Activated CD4-positive, alpha-beta T cell treated with anti-CD3 and anti-CD28 coated beads, Interleukin-2, amount 50 U/mL, for 24 hours (primary cell): ENCODE results near the gene KRT12.
A peak's percentile ranks its signal among the peaks of the same experiment; 100 is the strongest.

ENCODE experiments used
- DNase-seq, 2 donors: peaks; one replicate each; pipeline ENCODE4 v3.0.0-alpha.2; 2020; ENCODE audit warnings: low read depth in 1 of 2, low spot score in 1 of 2

The KRT12 gene

DNA sequence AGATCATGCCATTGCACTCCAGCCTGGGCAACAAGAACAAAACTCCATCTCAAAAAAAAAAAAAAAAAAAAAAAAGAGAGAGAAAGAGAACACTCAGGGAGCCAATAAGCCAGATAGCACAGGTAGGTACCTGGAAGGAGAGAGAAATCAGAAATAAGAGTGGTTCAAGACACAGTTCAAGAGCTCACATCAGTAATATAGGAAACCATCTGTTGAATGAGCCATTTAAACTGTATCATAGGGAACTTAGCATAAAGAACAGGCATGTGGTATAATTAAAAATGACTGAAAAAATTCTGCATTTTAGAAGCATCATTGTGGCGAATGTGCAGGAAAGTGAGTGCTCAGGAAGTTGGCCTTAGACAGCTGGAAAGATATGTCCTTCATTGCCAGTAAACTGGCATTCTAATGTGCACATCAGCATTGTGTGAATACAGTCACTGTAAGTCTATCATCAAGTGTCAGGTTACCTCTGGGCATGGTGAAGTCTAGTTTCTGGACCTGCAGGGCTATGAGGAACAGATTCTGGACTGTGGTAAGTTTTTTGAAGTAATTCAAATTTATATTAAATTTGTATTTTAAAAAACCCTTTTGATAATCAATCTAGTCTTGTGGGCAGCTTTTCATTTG, 20.4 kb downstream of the KRT12 start:
- DNase-seq = no peak

DNA sequence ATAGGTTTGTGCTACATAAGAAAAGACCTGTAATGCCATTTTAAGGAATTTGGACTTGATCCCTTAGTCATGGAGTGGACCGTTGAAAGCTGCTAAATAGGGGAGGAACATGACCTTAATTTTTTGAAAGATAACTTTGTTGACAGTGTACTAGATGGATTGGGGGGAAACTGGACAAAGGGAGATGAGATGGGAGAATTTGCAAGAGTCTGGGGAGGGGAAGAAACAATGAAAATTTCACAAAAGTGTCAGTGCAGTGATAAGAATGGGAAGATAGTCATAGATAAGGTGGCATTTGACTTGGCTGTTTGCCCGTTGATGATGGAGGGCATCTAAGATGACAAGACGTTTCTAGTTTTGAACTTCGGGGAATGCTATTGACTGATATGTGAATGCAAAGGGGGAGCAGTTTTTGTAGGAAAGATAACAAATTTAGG, 22.3 kb downstream of the KRT12 start:
- no peak for DNase-seq

DNA sequence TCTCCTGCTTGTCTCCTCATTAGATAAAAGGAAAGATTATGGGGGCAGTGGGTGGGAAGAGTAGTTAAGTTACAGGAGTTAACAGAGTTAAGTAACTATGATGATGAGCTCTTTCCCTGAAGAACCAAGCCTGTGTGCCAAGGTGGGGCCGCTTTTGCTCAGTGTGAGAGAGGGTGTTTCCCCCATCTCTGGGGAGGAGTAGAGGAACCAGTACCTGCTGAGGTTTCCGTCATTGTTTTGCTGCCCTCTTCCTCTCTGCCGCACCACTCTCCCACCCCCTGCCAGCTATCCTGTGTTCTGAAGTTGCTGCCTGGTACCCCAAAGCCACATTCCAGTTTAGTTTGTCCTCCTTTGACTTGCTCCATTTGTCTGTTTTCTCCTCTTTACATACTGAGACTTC, 23.8 kb downstream of the KRT12 start:
- DNase-seq = no peak

DNA sequence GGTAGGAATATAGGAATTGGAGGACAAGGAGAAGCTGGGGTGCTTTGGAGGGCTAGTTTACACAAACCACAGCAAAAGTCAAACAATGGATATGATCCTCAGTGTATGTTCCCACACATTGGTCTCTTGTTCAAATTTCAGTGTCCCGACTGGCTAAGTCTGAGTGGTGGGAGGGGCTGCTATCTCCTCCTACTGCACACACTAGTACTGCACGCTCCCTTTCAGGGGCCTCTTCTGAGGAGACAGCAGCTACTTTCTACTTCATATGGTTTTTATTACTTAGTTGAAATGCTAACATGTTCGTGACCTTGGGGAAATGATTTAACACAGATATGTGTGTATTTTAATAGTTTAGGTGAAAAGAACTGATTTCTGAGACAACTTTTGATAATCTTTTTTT, 25.8 kb downstream of the KRT12 start:
- DNase-seq = no peak

DNA sequence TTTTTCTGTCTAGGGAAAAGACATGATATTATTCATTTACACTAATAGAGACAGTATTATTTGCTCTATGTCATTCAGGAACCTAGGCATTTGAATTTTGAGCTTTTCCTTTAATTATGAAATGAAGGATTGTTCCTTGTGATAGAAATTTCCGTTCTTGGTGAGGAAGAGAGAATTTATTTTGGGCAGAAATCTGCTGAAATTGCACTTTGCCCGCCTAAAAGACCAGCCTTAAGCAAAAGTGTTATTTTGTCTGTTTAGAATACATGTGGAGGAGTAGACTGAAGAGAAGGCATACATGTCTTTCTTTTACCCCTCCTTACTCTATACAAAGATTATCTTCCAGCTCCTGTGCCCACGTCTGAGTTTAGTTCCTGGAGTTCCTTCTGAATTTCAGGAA, 27.8 kb downstream of the KRT12 start:
- DNase-seq = no peak

DNA sequence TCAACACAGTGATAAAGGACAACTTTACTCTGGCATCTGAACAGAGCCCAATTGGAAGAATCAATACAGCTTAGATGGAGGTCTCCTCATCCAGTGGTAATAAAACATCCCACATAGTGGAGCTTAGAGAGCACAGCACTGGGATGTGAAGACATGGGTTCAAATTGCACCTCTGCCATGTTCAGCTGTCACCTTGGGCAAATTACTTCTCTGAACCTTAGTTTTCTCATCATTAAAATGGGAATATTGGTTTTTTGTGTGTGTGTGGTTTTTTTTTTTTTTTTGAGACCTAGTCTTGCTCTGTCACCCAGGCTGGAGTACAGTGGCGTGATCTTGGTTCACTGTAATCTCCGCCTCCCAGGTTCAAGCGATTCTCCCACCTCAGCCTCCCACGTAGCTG, 31.0 kb downstream of the KRT12 start:
- no peak for DNase-seq

DNA sequence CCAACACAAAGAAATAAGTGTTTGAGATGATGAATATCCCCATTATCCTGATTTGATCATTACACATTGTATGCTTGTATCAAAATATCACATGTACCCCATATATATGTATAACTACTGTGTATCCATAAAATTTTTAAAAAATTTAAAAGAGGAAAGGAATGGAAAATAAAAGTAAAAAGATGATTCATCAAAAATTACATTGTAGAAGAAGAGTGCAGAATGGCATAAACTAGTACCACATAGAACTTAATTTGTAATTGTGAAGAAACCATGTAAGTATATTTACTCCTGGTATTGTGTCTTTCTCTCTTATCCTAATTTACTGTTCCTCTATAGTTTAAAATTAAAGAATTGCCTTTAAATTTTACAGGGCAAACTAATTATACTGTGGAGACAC, 33.1 kb downstream of the KRT12 start:
- DNase-seq = no peak

DNA sequence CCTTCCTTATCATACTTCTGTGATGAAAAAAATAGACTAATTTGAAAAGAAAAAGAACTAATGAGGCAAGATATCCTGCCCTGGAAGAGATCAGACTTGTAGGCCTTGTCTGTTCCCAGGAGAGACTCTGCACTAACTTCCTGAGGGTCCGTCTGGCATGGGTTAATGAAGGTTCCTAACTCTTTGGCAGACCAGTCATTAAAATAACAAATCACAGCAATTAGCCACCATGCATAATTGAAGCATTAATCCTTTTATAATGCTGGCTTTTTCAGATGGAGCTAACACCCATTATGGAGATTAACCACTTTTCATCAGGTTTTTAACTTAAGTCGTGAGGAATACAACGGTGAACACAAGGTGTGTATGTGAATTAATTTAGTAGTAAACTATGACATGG, 34.2 kb downstream of the KRT12 start:
- no peak for DNase-seq

DNA sequence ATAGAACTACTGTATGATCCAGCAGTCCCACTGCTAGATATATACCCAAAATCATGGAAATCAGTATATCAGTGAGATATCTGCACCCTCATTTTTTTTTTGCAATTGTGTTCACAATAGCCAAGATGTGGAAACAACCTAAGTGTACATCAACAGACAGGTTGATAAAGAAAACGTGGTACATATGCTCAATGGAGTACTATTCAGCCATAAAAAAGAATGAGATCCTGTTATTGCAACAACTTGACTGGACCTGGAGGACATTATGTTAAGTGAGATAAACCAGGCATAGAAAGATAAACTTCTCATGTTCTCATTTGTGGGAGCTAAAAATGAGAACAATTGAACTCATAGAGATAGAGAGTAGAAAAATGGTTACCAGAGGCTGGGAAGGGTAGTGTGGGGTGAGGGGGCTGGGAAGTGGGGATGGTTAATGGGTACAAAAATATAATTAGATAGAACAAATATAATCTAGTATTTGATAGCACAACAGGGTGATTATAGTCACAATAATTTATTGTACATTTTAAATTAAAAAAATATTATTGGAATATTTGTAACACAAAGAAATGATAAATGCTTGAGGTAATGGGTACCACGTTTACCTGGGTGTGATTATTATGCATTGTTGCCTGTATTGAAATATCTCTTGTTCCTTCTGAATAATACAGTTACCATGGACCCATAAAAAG, 36.8 kb downstream of the KRT12 start:
- DNase-seq = no peak

DNA sequence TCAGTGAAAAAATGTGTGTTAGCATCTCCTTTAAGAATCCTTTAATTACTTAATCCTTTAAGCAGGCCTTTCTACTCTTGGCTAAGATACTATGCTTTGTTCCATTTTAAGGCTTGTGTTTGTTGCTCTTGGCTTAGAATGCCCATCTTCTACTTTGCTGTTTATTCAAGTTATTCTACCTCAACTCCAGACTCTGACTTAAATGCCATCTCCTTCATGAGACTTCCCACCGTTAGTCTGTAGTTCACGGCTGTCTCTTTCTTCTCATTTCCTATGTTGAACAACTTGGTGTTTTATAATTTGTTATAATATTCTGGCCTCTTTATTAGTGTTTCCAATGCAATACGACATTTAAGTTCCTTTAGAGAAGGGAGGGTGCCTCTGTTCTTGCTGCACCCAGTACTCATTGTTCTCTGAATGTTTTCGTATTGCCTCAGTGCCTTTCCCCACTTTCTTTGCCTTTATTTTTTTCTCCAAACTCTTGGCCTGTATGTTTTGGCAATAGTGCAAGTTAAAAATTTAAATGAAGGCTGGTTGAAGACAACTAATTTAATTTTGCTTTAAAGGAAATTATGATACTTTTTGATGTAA, 38.5 kb downstream of the KRT12 start:
- no peak for DNase-seq

DNA sequence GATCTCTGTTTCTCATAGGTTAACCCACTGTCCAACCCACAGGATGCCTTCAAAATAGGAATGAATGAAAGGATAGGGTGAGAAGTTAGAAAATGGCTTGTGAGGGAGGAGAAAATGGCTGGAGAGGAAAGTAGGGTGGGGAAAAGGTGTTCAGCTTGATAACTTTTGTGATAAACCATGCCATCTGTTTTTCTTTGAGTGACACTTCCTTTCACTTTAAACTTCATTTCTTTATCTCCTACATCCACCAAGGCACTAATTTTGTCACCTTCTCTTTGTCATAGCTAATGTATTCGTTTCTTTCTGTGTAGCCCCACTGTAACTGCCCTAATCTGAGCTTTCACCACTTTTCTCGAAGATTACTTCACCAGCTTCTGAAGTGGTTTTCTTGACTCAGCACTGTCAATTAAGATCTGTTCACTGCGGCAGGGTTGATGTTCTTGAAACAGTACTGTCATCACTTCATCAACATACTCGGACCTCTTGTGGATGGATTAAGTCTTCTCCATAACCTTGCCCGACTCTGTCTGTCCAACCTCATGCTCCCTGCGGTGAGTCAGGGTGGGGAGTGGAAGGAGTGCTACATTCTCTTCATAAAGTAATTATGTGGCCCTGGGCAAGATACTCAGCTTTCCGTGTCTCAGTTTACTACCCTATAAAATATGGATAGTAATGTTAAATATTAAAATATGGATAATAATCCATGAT, 39.1 kb downstream of the KRT12 start:
- no peak for DNase-seq

DNA sequence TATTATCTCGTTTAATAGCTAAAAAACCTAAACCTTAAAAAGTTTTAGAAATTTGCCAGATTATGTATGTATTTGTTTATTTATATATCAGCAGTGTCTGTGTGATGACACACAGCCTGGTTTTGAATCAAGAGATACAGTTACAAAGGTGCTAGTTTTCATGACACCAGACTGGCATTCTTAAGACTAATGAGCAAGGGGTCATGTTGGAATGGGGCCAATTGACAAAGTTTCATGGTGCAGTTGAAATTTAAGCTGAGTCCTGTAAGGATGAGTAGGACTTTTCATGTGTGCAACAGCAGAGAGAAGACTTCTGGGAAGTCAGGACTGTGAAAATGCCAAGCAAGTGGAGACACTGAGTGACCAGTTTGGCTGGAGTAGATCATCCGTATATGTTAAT, 41.4 kb downstream of the KRT12 start:
- no peak for DNase-seq

DNA sequence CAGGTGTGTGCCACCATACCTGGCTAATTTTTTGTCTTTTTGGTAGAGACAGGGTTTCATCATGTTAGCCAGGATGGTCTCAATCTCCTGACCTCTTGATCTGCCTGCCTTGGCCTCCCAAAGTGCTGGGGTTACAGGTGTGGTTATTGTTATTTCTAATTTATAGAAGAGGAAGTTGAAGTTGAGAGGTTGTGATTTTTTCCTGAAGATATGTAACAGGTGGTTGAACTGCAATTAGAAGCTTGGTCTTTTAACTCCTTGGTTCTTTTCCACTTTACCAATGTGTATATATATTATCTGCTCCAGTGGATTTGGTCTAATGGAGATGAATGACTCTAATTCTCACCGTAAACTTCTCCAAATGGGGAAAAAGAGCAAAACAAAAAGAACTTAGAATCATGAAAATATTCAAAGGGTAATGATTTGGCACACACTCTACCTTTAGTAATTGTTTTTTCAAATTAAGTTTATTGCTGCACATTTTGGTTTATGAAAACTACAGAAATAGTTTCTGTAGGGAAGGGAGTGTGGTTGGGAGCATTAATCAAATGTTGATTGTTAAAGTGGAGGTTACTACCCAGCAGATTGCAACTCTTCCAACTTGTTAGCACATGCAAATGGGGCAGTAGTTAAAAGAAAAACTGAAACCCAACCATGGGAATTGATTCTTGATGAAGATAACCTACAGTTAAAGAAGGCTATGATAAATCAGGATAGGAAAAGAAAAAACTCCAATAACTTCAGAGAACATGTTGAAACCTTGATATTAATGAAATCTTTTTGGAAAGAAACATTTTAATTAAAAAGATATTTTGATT, 42.8 kb downstream of the KRT12 start:
- DNase-seq = no peak

DNA sequence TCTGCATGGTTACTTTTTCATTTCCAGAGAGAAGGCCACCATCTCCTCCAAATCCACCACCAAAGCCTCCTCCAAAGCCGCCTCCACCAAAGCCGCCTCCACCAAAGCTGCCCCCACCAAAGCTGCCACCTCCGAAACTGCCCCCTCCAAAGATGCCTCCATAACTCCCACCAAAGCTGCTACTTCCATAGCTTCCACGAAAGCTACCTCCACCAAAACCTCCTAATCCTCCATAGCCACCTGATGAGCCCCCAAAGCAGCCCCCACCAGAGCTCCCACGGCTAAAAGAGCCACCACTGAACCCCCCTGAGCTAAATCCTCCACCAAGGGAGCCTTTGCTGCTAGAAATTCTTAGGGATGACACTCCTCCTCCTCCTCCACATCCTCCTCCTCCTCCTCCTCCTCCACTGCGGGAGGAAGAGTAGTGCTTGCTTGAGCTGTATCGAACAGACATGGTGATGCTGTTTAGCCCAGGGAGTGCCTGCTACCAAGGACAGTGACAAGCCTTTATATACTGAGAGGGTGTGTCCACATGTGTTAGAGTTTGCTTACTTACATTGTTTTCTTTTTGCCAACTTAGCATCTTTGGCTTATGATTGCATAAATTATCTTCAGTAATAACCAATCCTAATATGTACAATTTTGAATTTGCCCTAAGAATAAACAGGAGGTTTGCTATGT, 44.8 kb downstream of the KRT12 start, which contains the start of gene KRT10:
Gene KRT10, minus strand, starts transcription at position 483 of the 681 bp plus-strand sequence. Its CDS starts 29 bp downstream, at position 454.
- DNase-seq = no peak

DNA sequence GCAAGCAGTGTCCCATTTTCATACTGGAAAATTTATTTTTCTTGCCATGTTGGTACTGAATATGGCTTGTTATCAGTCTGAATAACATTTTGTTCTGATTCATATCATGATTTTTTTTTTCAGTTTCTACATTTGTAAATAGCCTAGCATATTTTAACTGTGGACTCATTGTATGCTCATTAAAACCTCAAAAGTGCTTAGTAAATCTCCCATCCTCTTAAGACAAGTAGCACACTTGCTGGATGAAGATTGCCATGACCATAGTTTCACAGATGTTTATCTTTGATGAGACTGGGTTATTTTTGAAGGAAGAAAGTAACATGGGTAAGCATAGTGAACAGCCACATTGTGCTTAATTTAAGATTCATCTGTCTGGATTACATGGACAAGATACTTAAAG, 45.5 kb downstream of the KRT12 start:
- DNase-seq = no peak

DNA sequence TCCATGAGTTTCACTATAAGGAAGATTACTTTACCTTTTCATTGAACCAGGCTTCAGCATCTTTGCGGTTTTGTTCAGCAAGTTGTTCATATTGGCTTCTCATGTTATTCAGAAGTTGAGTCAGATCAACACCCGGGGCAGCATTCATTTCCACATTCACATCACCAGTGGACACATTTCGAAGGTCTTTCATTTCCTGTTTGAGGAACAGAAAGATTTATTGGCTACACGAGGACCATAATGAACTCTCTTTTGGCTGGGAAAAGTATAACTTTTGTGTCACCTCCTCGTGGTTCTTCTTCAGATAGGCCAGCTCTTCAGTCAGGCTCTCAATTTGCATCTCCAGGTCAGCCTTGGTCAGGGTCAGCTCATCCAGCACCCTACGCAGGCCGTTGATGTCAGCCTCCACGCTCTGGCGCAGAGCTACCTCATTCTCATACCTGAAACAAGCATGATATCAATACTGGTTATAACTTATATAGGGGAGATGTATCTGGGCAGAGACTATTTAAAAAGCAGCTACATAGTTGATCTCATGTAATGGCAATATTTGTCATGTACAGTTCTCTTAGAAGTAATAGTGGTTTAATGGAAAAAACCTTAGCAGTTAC, 46.7 kb downstream of the KRT12 start:
- DNase-seq = no peak

DNA sequence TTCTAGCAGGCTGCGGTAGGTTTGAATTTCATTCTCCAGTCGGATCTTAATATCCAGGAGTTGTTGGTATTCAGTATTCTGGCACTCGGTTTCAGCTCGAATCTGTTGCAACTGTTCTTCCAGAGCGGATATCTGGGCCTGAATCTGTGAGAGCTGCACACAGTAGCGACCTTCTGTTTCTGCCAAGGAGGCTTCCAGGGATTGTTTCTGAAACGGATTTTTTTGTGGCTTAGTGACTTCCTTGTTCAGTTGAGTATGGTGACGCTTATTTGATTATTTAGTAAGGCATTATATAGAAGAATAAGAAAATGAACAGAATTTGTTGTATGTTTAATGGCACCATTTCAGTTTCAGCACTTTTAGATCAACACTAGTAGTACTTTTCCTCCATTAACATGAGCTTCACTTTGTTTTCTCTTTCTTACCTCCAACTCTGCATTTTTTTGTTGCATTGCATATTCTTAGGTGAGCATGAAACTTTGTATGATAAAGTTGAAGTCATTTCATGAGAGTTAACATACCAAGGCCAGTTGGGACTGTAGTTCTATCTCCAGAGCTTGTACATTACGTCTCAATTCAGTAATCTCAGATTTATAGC, 47.4 kb downstream of the KRT12 start:
- no peak for DNase-seq

DNA sequence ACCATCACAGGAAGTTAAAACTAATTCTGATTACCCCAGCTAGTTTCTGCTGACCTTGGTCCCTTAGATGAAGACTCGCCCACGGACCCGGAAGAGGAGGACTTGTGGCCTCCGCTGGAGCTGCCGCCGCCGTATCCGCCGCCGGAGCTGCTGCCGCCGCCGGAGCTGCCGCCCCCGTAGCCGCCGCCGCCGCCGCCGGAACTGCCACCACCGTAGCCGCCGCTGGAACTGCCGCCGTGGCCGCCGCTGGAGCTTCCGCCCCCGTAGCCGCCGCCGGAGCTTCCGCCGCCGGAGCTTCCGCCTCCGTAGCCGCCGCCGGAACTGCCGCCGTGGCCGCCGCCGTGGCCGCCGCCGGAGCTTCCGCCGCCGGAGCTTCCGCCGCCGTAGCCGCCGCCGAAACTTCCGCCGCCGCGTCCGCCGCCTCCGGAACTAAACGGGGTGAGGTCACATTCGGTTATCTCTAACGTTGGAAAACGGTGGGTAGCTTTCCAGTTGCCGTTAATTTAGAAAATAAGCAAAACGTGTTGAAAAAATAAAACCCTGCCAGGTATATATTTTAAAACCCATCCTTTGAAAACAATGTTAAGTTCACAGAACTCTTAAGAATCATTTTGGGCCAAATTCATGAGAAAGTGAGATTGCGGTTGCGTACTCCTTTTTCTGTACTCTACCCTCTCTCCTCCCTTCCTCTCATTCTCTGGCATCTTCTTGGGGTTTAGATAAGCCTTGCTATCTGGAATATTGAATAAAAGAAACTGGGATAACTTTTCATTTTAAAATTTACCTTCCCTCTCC, 48.1 kb downstream of the KRT12 start:
- DNase-seq = peak; percentile 71 to 75

DNA sequence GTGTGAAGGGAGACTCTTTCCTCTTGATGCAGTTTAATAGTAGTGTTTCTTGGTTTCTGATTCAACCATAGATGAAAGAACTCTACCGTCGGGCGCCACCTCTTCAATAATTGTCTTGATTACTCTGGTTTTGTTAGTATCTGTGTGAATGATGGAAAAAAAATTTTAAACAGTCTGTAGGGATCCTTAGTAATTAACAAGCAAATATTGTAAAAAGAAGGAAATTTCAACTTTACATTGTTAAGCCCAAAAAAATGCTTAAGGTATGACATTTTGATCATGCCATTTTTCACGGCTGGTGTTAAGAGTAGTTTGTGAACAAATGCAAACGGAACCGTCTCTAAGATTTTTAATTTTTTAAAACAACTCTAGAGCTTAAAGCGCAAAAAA, 48.7 kb downstream of the KRT12 start:
- DNase-seq = no peak
